H9 (cell line): ENCODE measurements around the gene HNF1B. TPM values are rescaled to one million over a fixed set of nuclear protein-coding genes. Genes with fewer than 3 reads are reported as not detected.

Experiments used
- DNase-seq: peaks from one replicate; pipeline ENCODE4 v3.0.0-alpha.2; 2017
- H2AFZ ChIP-seq: one replicate; pipeline ENCODE4 v1.6.1; 2013; ENCODE audit warnings: mild to moderate bottlenecking, low read length, control low read depth, moderate library complexity
- H2AK5ac ChIP-seq: 2 replicates; pipeline ENCODE4 v1.6.1; 2013; ENCODE audit warnings: low read length, control low read depth, mixed read lengths; ENCODE audit not compliant: insufficient read length
- H2BK120ac ChIP-seq: one replicate; pipeline ENCODE4 v1.6.1; 2013; ENCODE audit warnings: low read depth, mild to moderate bottlenecking, low read length, control low read depth, inconsistent platforms; ENCODE audit not compliant: poor library complexity, severe bottlenecking
- H2BK12ac ChIP-seq: 2 replicates; pipeline ENCODE4 v1.6.1; 2013; ENCODE audit warnings: low read length, control low read depth, mixed read lengths, low read depth; ENCODE audit not compliant: insufficient read length
- H2BK15ac ChIP-seq: 2 replicates; pipeline ENCODE4 v1.6.1; 2013; ENCODE audit warnings: low read depth, low read length, control low read depth
- H2BK20ac ChIP-seq: one replicate; pipeline ENCODE4 v1.6.1; 2013; ENCODE audit warnings: low read depth, mild to moderate bottlenecking, low read length, control low read depth, inconsistent platforms; ENCODE audit not compliant: poor library complexity, severe bottlenecking
- H2BK5ac ChIP-seq: 2 replicates; pipeline ENCODE4 v1.6.1; 2013; ENCODE audit warnings: low read length, control low read depth, mixed read lengths; ENCODE audit not compliant: insufficient read length
- H3K14ac ChIP-seq: 2 replicates; pipeline ENCODE4 v1.6.1; 2013; ENCODE audit warnings: low read length, control low read depth; ENCODE audit not compliant: insufficient read depth
- H3K18ac ChIP-seq: 2 replicates; pipeline ENCODE4 v1.6.1; 2013; ENCODE audit warnings: low read depth, mild to moderate bottlenecking, mixed read lengths, low read length, control low read depth; ENCODE audit not compliant: insufficient read length
- H3K23ac ChIP-seq: 2 replicates; pipeline ENCODE4 v1.6.1; 2013; ENCODE audit warnings: low read length, control low read depth, mixed read lengths, low read depth; ENCODE audit not compliant: insufficient read length
- H3K23me2 ChIP-seq: 2 replicates; pipeline ENCODE4 v1.6.1; 2013; ENCODE audit warnings: low read depth, mild to moderate bottlenecking, mixed read lengths, low read length, control low read depth; ENCODE audit not compliant: insufficient read length, poor library complexity, severe bottlenecking
- H3K27ac ChIP-seq: 2 replicates; pipeline ENCODE4 v1.5.1; 2013; ENCODE audit warnings: low read length, control low read depth, mixed read lengths, low read depth; ENCODE audit not compliant: insufficient read length
- H3K27me3 ChIP-seq: 2 replicates; pipeline ENCODE4 v1.6.1; 2013; ENCODE audit warnings: low read length, control low read depth, inconsistent platforms; ENCODE audit not compliant: insufficient read depth
- H3K4ac ChIP-seq: 2 replicates; pipeline ENCODE4 v1.6.1; 2013; ENCODE audit warnings: low read depth, mild to moderate bottlenecking, control low read depth, inconsistent platforms, low read length, moderate library complexity
- H3K4me1 ChIP-seq: 2 replicates; pipeline ENCODE4 v1.6.1; 2013; ENCODE audit warnings: low read length, control low read depth, inconsistent platforms; ENCODE audit not compliant: insufficient read depth
- H3K4me2 ChIP-seq: 2 replicates; pipeline ENCODE4 v1.6.1; 2013; ENCODE audit warnings: low read length, control low read depth, mixed read lengths; ENCODE audit not compliant: insufficient read length, insufficient read depth
- H3K56ac ChIP-seq: 2 replicates; pipeline ENCODE4 v1.6.1; 2013; ENCODE audit warnings: low read depth, mild to moderate bottlenecking, mixed read lengths, low read length, control low read depth; ENCODE audit not compliant: insufficient read length
- H3K79me1 ChIP-seq: 2 replicates; pipeline ENCODE4 v1.6.1; 2013; ENCODE audit warnings: low read depth, mild to moderate bottlenecking, moderate library complexity, low read length, control low read depth, inconsistent platforms; ENCODE audit not compliant: insufficient read depth, poor library complexity, severe bottlenecking
- H3K79me2 ChIP-seq: 2 replicates; pipeline ENCODE4 v1.6.1; 2013; ENCODE audit warnings: low read length, control low read depth, inconsistent platforms; ENCODE audit not compliant: insufficient read depth
- H3K9ac ChIP-seq: 2 replicates; pipeline ENCODE4 v1.6.1; 2013; ENCODE audit warnings: low read length, control low read depth, mixed read lengths; ENCODE audit not compliant: insufficient read length; ENCODE audit errors: extremely low read depth
- H3K9me3 ChIP-seq: one replicate; pipeline ENCODE4 v1.6.1; 2013; ENCODE audit warnings: low read depth, low read length, inconsistent platforms; ENCODE audit not compliant: control insufficient read depth
- H3T11ph ChIP-seq: one replicate; pipeline ENCODE4 v1.6.1; 2013; ENCODE audit warnings: mild to moderate bottlenecking, low read length, control low read depth, inconsistent platforms
- H4K20me1 ChIP-seq: one replicate; pipeline ENCODE4 v1.6.1; 2013; ENCODE audit not compliant: control insufficient read depth, insufficient read length, insufficient read depth
- H4K5ac ChIP-seq: 2 replicates; pipeline ENCODE4 v1.6.1; 2013; ENCODE audit warnings: low read depth, mild to moderate bottlenecking, mixed read lengths, low read length, control low read depth; ENCODE audit not compliant: insufficient read length
- H4K8ac ChIP-seq: replicated peaks from 2 replicates; pipeline ENCODE4 v1.6.1; 2013; ENCODE audit warnings: low read length, control low read depth, mixed read lengths, low read depth; ENCODE audit not compliant: insufficient read length
- H4K91ac ChIP-seq: 2 replicates; pipeline ENCODE4 v1.6.1; 2013; ENCODE audit warnings: low read depth, mild to moderate bottlenecking, moderate library complexity, mixed read lengths, low read length, control low read depth; ENCODE audit not compliant: insufficient read length
- H3K27ac Mint-ChIP-seq, 3 experiments: 2 replicates in 2 of 3; 3 replicates in 1 of 3; pipeline ENCODE4 v1.8.0; 2020 to 2021; ENCODE audit warnings: mixed read lengths in 3 of 3, mild to moderate bottlenecking in 1 of 3, moderate library complexity in 1 of 3
- H3K27me3 Mint-ChIP-seq: 2 replicates; pipeline ENCODE4 v1.8.0; 2021; ENCODE audit warnings: low read depth, mild to moderate bottlenecking, moderate library complexity, mixed read lengths
- H3K36me3 Mint-ChIP-seq, 3 experiments: 2 replicates in 2 of 3; 3 replicates in 1 of 3; pipeline ENCODE4 v1.8.0; 2020 to 2021; ENCODE audit warnings: low read depth in 3 of 3, mixed read lengths in 3 of 3; ENCODE audit not compliant: insufficient read depth in 1 of 3
- H3K4me1 Mint-ChIP-seq, 2 experiments: 2 replicates each; pipeline ENCODE4 v1.8.0; 2020; ENCODE audit warnings: mixed read lengths in 2 of 2
- H3K4me3 Mint-ChIP-seq, 2 experiments: 2 replicates in 1 of 2; 3 replicates in 1 of 2; pipeline ENCODE4 v1.8.0; 2020 to 2021; ENCODE audit warnings: mild to moderate bottlenecking in 2 of 2, mixed read lengths in 2 of 2, moderate library complexity in 1 of 2
- H3K9me3 Mint-ChIP-seq, 2 experiments: 2 replicates in 1 of 2; 3 replicates in 1 of 2; pipeline ENCODE4 v1.8.0; 2020; ENCODE audit warnings: mild to moderate bottlenecking in 2 of 2, mixed read lengths in 2 of 2, moderate library complexity in 1 of 2
- CTCF ChIP-seq: fragments of 200-600 bp; sonication (generic); conservative IDR thresholded peaks from 3 replicates; pipeline ENCODE4 v1.8.0; 2021; ENCODE audit warnings: antibody characterized with exemption, mild to moderate bottlenecking
- WGBS: extraction: QIAGEN DNeasy Blood & Tissue Kit; methylation state at CpG from one replicate; pipeline ENCODE4 v1.1.7; 2013; ENCODE audit warnings: missing lambda C conversion rate, low lambda C conversion rate, mixed read lengths; ENCODE audit not compliant: insufficient read length; ENCODE audit errors: extremely low coverage; 5-methylcytosine and 5-hydroxymethylcytosine counted together
- total RNA-seq: library from RNA; stranded (reverse); gene quantifications from 2 replicates; pipeline ENCODE4 v1.2.1, GENCODE V29; 2021

Gene HNF1B
- total RNA-seq, 1 experiment from 2014 or later, result not detected

DNA sequence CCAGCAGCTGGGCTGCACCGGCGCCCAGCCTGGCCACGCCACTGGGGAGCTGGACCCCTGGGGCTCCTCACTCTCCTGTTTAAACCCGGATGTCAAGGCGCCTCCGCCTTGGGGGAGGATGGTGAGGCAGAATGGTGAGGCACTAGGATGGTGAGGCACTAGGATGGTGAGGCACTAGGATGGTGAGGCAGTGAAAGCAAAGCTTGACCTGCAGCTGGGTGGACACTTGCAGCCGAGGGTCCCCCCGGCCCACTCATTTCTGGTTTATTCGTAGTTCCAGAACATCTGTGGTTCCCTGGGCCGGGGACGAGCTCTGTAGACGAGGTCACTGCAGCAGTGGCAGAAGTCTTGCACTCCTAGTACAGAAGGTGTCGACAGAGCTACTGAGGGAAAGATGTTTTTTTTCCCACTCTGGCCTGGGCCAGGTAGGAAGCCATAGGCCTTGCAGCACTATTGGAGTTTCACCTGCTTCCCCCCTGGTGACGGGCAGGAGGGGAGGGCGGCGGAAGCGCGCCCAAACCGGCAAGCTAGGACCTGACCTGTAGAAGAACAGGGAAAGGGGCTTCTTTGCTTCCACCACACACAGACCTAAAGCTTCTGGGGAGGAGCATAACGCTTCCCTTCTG, 1.1 kb upstream of the HNF1B start:
- Histone ChIP-seq H3K23ac (no peak overlapping the region), H3K27ac (no peak overlapping the region), H3T11ph (no peak overlapping the region), H3K4ac (no peak overlapping the region), H3K23me2 (peaks cover 29% of the 10 kb centered on the region), H3K18ac (no peak overlapping the region), H2BK5ac (no peak overlapping the region), H4K8ac (no peak overlapping the region), H3K79me1 (no peaks in the 10 kb centered on the region), H3K9me3 (no peaks in the 10 kb centered on the region), H2AK5ac (no peak overlapping the region), H4K20me1 (no peaks in the 10 kb centered on the region), H2BK15ac (no peak overlapping the region), H2BK20ac (no peak overlapping the region), H4K5ac (no peak overlapping the region), H3K27me3 (peaks cover 66% of the 10 kb centered on the region), H2BK120ac (no peak overlapping the region), H3K56ac (no peak overlapping the region), H2AFZ (no peak overlapping the region), H3K14ac (no peak overlapping the region), H3K79me2 (no peaks in the 10 kb centered on the region), H2BK12ac (no peak overlapping the region), H3K4me1 (no peaks in the 10 kb centered on the region), H3K4me2 (peak overlapping the region; percentile 82), H4K91ac (no peak overlapping the region), H3K9ac (no peak overlapping the region)
- peak overlapping the region in 1 of 2 experiments; percentile 80; a peak in 3 of 5 replicates for H3K4me3 Mint-ChIP-seq
- peaks cover 99% of the 10 kb centered on the region for H3K27me3 Mint-ChIP-seq
- TF ChIP-seq CTCF, result no peak
- peaks cover 16 to 25% of the 10 kb centered on the region in 2 experiments for H3K4me1 Mint-ChIP-seq
- peaks cover 0 to 1% of the 10 kb centered on the region in 2 experiments; a peak in 1 of 5 replicates for H3K9me3 Mint-ChIP-seq
- DNase-seq, result no peak
- H3K36me3 Mint-ChIP-seq, result no peaks in the 10 kb centered on the region
- WGBS, result no CpG with 5 or more reads among the region's 20 CpGs
- H3K27ac Mint-ChIP-seq, result no peak overlapping the region
